ENCODE measurements around the gene RPL36.

RPL36 gene

DNA sequence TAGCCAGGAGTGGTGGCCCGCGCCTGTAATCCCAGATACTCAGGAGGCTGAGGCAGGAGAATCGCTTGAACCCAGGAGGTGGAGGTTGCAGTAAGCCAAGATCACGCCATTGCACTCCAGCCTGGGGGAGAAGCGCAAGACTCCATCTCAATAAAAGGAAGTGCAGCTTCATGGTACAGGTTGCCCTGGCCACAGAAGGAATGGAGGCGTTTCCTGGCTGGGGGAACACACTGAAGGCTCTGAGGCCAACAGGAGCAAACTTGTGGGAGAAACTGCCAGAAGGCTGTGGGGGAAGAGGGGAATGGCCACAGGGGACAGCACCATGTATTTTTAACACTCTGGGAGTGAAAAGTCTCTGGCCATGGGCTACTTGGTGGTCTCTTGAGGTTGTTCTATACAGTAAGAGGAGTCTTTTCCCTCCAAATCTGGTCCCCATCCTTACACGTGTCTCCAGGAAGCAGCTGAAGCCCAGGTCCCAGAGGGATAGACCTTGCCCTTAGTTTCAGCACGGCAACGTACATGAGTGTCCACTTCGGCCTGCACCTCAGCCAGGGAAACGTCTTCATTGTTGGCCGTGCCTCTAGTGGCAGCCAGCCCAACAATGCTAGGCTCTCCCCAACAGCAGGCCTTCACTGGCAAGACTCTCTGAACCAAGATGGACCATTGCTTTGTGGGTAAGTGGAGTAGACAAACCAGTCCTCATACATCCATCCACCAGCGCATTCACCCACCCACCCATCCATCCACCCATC, 17.2 kb upstream of the RPL36 start:
- H3K4me3 ChIP-seq (ENCODE audit: low read length), result no peak overlapping the region
- DNase-seq (ENCODE audit: low read depth), result no peak
- TF ChIP-seq, protein P1, sequence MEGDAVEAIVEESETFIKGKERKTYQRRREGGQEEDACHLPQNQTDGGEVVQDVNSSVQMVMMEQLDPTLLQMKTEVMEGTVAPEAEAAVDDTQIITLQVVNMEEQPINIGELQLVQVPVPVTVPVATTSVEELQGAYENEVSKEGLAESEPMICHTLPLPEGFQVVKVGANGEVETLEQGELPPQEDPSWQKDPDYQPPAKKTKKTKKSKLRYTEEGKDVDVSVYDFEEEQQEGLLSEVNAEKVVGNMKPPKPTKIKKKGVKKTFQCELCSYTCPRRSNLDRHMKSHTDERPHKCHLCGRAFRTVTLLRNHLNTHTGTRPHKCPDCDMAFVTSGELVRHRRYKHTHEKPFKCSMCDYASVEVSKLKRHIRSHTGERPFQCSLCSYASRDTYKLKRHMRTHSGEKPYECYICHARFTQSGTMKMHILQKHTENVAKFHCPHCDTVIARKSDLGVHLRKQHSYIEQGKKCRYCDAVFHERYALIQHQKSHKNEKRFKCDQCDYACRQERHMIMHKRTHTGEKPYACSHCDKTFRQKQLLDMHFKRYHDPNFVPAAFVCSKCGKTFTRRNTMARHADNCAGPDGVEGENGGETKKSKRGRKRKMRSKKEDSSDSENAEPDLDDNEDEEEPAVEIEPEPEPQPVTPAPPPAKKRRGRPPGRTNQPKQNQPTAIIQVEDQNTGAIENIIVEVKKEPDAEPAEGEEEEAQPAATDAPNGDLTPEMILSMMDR (conservative IDR thresholded peaks at IDR 0.05; ENCODE audit: low read length), result no peak

DNA sequence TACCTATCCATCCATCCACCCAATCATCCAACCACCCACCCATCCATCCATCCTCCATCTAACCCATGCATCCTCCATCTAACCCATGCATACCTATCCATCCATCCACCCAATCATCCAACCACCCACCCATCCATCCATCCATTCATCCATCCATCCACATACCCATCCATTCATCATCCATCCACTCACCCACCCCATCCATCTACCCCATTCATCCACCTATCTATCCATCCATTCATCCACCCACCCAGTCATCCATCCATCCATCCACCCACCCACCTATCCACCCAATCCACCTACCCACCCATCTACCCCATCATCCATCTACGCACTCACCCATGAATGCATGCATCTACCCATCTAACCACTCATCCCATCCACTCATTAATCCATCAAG, 16.3 kb upstream of the RPL36 start:
- no peak for DNase-seq (ENCODE audit: low read depth)
- H3K4me3 ChIP-seq (ENCODE audit: low read length), result no peak overlapping the region
- TF ChIP-seq, protein P1 (conservative IDR thresholded peaks at IDR 0.05; ENCODE audit: low read length), result no peak

DNA sequence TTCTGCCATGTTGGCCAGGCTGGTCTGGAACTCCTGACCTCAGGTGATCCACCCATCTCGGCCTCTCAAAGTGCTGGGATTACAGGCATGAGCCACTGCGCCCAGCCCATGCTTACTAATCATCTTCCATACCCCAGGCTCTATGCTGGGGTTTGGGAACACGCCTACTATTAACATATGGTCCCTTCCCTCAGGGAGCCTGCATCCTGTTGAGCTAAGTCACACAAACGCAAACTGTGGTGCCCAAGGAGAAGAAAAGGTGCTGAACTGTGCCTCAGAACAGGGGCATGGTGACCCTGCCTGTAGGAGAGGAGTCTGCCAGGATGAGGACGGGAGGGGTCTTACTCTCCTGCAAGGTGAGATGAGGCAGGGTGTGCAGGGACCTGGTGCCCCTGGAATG, 15.4 kb upstream of the RPL36 start:
- TF ChIP-seq, protein P1 (conservative IDR thresholded peaks at IDR 0.05; ENCODE audit: low read length), result no peak
- H3K4me3 ChIP-seq (ENCODE audit: low read length), result no peak overlapping the region
- no peak for DNase-seq (ENCODE audit: low read depth)

DNA sequence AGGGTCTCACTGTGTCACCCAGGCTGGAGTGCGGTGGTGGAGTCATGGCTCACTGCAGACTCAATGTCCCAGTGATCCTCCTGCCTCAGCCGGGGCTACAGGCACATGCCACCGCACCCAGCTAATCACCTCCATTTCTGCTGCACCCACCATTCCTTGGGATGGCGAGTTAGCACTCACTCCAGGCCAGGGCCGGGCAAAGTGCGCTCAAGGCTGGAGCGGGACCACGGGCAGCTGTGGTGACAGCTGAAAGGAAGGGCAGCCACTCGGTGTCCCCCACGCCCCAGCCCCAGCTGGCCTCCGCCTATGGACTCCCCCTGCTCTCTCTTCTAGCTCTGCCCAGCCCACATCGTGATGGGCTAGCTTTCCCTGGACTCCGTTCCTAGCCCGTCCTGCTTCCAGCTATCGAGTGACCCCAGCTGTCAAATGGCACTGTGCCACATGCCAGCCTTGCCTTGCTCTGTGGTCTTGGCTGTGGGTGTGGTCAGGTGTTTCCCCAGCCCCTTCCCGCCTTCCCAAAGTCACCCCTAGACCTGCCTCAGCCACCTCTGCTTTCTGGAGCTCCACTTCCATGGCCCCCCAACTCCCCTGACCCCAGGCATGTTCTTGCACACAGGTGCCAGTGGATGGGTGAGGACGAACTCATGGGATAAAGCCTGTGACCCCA, 13.9 kb upstream of the RPL36 start:
- DNase-seq (ENCODE audit: low read depth), result no peak
- no peak overlapping the region for H3K4me3 ChIP-seq (ENCODE audit: low read length)
- TF ChIP-seq, protein P1 (conservative IDR thresholded peaks at IDR 0.05; ENCODE audit: low read length), result no peak

DNA sequence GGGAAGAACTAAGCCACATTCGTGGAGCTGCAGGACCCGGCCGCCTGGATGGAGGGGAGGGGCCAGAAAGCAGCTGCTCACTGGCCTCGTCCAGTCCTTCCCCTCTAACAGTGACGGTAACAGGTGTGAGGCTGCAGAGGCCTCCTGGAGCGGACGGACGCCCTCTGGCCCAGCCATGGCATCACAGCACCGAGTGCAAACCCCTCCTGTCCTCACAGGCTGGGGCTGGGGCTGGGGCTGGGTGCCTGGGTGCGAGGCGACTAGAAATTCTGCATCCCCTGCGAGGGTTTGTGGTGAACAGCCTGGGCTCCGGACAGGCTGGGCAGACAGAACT, 13.4 kb upstream of the RPL36 start:
- no peak overlapping the region for H3K4me3 ChIP-seq (ENCODE audit: low read length)

DNA sequence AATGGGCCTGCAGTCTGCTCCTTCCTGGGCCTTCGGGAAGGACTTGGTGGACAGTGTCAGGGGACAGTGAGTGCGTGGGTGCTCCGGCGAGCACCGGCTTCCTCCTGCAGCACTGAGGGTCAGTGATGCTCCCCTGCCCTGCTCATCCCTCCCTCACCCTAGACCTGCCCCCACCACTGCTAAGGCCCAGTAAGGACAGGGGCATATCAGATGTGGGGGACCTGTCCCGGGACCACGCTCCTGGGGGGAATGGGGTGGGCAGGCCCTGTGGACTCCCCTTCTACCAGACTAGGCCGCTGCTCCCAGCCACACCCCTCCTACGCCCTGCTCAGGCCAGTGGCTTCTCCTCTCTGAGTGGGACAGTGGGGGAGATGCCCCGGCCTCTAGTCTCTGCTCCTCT, 13.0 kb upstream of the RPL36 start:
- DNase-seq (ENCODE audit: low read depth), result no peak
- TF ChIP-seq, protein P1 (conservative IDR thresholded peaks at IDR 0.05; ENCODE audit: low read length), result no peak
- no peak overlapping the region for H3K4me3 ChIP-seq (ENCODE audit: low read length)

More for the DNA sequence above, 13.4 kb upstream of the RPL36 start:
- TF ChIP-seq, protein P1 (conservative IDR thresholded peaks at IDR 0.05; ENCODE audit: low read length), result no peak
- no peak for DNase-seq (ENCODE audit: low read depth)

DNA sequence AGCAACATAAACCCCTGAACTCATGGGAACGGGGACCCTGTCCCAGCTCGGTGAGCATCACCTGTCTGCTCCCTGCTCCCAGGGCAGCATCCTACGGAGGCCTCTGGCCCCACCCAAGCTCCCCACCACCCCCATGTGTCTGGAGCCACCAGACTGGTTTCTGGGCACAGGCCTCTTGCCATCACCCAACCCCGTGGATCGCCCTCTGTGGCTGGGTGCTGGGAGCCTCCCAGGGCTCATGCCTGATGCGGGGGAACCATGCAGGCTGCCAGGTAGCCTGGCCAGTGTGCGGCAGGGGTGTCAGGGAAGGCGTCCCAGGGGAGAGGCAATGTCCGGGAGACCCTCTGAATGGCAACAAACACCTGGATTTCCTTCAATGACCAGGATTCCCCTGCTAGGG, 12.5 kb upstream of the RPL36 start:
- TF ChIP-seq, protein P1 (conservative IDR thresholded peaks at IDR 0.05; ENCODE audit: low read length), result no peak
- no peak overlapping the region for H3K4me3 ChIP-seq (ENCODE audit: low read length)
- DNase-seq (ENCODE audit: low read depth), result no peak

All from AG10803 (cell line).